Upper lobe of right lung (tissue), 1 donor: ENCODE measurements around the gene MAFB. TPM values are rescaled to one million over a fixed set of nuclear protein-coding genes. Genes with fewer than 3 reads are reported as not detected.
A peak's percentile ranks its signal among the peaks of the same experiment; 100 is the strongest.

ENCODE experiments used
- ATAC-seq: fragments of 200-7000 bp; cut with Tn5 transposase; one replicate; pipeline ENCODE4 v1.9.1; 2020; ENCODE audit warnings: mild to moderate bottlenecking, moderate library complexity
- DNase-seq: peaks from one replicate; pipeline ENCODE4 v3.0.0-alpha.2; 2020
- H3K27ac ChIP-seq: fragments of 200-600 bp; one replicate; pipeline ENCODE4 v1.8.0; 2022
- H3K27me3 ChIP-seq: fragments of 200-600 bp; one replicate; pipeline ENCODE4 v1.8.0; 2022; ENCODE audit warnings: mild to moderate bottlenecking
- H3K36me3 ChIP-seq: fragments of 200-600 bp; one replicate; pipeline ENCODE4 v1.8.0; 2022
- H3K4me1 ChIP-seq: fragments of 200-600 bp; one replicate; pipeline ENCODE4 v1.8.0; 2022
- H3K4me3 ChIP-seq: fragments of 200-600 bp; one replicate; pipeline ENCODE4 v1.8.0; 2022; ENCODE audit warnings: mild to moderate bottlenecking
- H3K9me3 ChIP-seq: fragments of 200-600 bp; one replicate; pipeline ENCODE4 v1.8.0; 2022
- CTCF ChIP-seq: fragments of 200-600 bp; IDR thresholded peaks from one replicate; pipeline ENCODE4 v1.8.0; 2022; ENCODE audit warnings: antibody characterized with exemption
- intact Hi-C: fragments of 100-400 bp; cut with DNase I; formaldehyde crosslinking; loops from one replicate; pipeline ENCODE4 v1.11.0; 2022
- total RNA-seq: library from RNA; stranded (reverse); fragmentation: NEBNext Ultra II Directional; extraction: Animal tissue kit (Norgen Biotek cat#: 25700); gene quantifications from one replicate; pipeline ENCODE4 v1.2.1, GENCODE V29; 2021
- donor health status: DM: no; HTN: yes; CAD: no; lungs with severe emphysema.

MAFB gene
- total RNA-seq, 1 donor from 2014 or later = 37.3 TPM

GRCh38 chr20:40692240-40693011 is 3.4 kb upstream of the MAFB start:
- ATAC-seq (no peak), DNase-seq (no peak)
- no peak for TF ChIP-seq CTCF
- no peak overlapping the region for H3K27ac ChIP-seq
- no peak overlapping the region for H3K4me3 ChIP-seq
- intact Hi-C loops = no loop called here
- H3K9me3 ChIP-seq = no peaks in the 10 kb centered on the region
- H3K36me3 ChIP-seq = no peaks in the 10 kb centered on the region
- H3K27me3 ChIP-seq = peaks cover 52% of the 10 kb centered on the region
- peaks cover 9% of the 10 kb centered on the region for H3K4me1 ChIP-seq

DNA sequence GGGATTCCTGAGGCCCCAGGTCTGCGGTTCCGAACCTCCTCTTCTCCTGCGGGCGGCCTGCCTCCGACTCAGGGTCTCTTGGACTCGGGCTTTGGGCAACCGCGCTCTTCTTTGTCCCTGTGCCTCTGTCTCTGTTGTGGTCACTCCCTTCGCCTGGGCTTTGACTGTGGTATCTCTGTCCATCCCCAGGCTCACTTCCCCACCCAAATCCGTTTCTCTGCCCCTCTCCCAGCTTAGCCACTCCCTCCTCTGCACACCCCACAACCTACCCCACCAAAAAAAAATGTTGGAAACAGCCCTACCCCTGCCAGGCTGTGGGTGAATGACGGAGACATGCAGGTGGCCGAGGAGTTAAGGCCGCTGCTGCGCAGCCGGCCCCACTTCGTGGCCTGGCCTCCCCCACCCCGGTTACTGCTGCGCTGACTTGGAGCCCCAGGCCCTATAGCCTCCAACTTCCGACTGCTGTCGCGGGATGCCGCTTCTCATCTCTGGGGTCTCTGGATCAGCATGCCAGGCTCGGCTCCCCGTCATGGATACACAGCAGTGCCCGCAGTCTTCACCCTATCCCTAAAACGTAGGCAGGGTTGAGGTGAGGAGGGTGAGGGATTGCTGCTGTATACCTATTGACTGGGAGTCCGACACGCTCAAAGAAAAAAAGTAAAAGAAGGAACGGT is 2.7 kb upstream of the MAFB start:
- ATAC-seq (no peak), DNase-seq (no peak)
- TF ChIP-seq CTCF = no peak
- H3K4me3 ChIP-seq = no peak overlapping the region
- H3K9me3 ChIP-seq = no peaks in the 10 kb centered on the region
- no peak overlapping the region for H3K27ac ChIP-seq
- no peaks in the 10 kb centered on the region for H3K36me3 ChIP-seq
- H3K4me1 ChIP-seq = peaks cover 9% of the 10 kb centered on the region
- peaks cover 52% of the 10 kb centered on the region for H3K27me3 ChIP-seq
- intact Hi-C loops = no loop called here

- Histone ChIP-seq H3K4me3 (peak overlapping the region; percentile 59), H3K27me3 (peaks cover 47% of the 10 kb centered on the region), H3K27ac (no peak overlapping the region), H3K36me3 (no peaks in the 10 kb centered on the region), H3K9me3 (no peaks in the 10 kb centered on the region), H3K4me1 (peaks cover 9% of the 10 kb centered on the region)
- intact Hi-C loops = no loop called here
- DNase-seq (no peak), ATAC-seq (no peak)
- no peak for TF ChIP-seq CTCF
Measured at GRCh38 chr20:40690836-40691565, 2.0 kb upstream of the MAFB start.

DNA sequence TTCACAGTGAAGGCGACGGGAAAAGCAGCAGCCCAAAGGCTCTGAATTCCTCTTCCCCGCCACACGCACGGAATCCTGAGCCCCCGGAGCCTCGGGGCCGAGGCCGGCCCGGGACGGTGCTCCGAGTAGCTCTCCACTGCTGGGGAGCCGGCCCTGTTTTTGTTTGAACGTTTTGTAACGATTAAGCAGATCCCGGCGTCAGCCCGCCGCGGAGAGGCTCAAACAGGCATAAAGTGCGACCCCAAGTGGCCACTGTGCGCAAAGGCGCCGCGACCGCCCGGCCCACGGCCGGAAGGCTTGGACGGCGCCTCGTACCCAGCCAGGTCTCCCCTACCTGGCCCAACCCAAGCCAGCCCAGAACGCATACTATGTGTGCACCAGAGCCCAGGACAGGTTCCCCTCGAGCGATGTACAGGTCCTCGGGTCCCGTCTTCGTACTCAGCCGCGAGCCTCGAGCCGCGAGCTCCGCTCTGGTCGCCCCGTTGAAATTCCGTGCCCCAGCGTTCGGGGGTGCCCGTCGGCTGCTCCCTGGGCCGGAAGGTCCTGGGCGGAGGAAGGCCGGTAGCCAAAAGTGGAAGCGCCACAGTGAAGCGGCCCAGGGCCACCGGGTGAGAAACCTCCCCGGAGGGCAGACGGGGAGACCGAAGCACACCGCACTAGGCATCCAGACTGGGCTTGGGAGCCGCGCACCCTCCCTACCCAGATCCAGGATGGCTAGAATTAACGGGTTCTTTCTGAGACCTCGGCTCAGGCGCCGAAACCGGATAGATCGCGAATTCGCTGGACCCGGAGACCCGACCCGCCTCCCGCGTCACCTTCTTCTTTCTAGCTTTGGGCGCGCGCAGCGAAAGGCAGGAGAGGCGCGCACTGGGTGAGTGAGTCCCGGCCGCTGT is 1.2 kb upstream of the MAFB start:
- no peaks in the 10 kb centered on the region for H3K9me3 ChIP-seq
- peak; percentile 92 for TF ChIP-seq CTCF
- peak; percentile 96 for DNase-seq
- H3K4me1 ChIP-seq = peaks cover 10% of the 10 kb centered on the region
- H3K36me3 ChIP-seq = no peaks in the 10 kb centered on the region
- peak overlapping the region; percentile 97 for H3K27ac ChIP-seq
- peak overlapping the region; percentile 59 for H3K4me3 ChIP-seq
- peaks cover 42% of the 10 kb centered on the region for H3K27me3 ChIP-seq
- peak; percentile 70 for ATAC-seq
- intact Hi-C loops = no loop called here
